GM20000 (cell line): ENCODE results near the gene CD38.

Experiments
- DNase-seq: peaks from one replicate; pipeline ENCODE4 v3.0.0; 2012; ENCODE audit warnings: low spot score
- CTCF ChIP-seq: IDR thresholded peaks from 2 replicates; pipeline ENCODE4 v1.5.1; 2012; ENCODE audit warnings: mild to moderate bottlenecking, control low read depth; ENCODE audit errors: extremely low read depth, missing control alignments

The CD38 gene

GRCh38 chr4:15776871-15777648 lies 1.1 kb upstream of the CD38 start:
- no peak for TF ChIP-seq CTCF
- no peak for DNase-seq

- DNase-seq = no peak
- TF ChIP-seq CTCF = no peak
Measured at GRCh38 chr4:15777697-15778288, 335 bp upstream of the CD38 start.

- no peak for DNase-seq
Measured at GRCh38 chr4:15779306-15779705, 1.2 kb downstream of the CD38 start.

GRCh38 chr4:15779809-15780208 lies 1.7 kb downstream of the CD38 start:
- no peak for DNase-seq
- no peak for TF ChIP-seq CTCF

More at GRCh38 chr4:15779306-15779705, 1.2 kb downstream of the CD38 start:
- no peak for TF ChIP-seq CTCF

GRCh38 chr4:15781427-15782095 lies 3.4 kb downstream of the CD38 start:
- no peak for TF ChIP-seq CTCF
- no peak for DNase-seq

GRCh38 chr4:15783676-15784075 lies 5.5 kb downstream of the CD38 start:
- no peak for DNase-seq
- no peak for TF ChIP-seq CTCF
